Neutrophil (primary cell): Measurements from ENCODE around the gene ZNF789.

Experiments used
- H3K27ac ChIP-seq: fragments of 200-600 bp; sonication (generic); 2 replicates; pipeline ENCODE4 v1.5.1; 2016; ENCODE audit warnings: mild to moderate bottlenecking, moderate library complexity
- H3K27me3 ChIP-seq: fragments of 200-600 bp; sonication (generic); 2 replicates; pipeline ENCODE4 v1.6.0; 2016; ENCODE audit warnings: mild to moderate bottlenecking
- H3K36me3 ChIP-seq: fragments of 200-600 bp; sonication (generic); 2 replicates; pipeline ENCODE4 v1.5.1; 2017
- H3K4me1 ChIP-seq, 2 experiments: fragments of 200-600 bp in 1 of 2; sonication (generic) in 1 of 2; 1 replicate in 1 of 2; 2 replicates in 1 of 2; pipeline versions ENCODE4 v1.5.1 to v1.6.1; 2013 to 2016; ENCODE audit warnings: low read depth in 1 of 2, low read length in 1 of 2, mild to moderate bottlenecking in 1 of 2, moderate library complexity in 1 of 2; ENCODE audit not compliant: control insufficient read depth in 1 of 2, insufficient read depth in 1 of 2
- H3K4me3 ChIP-seq, 2 experiments: fragments of 200-600 bp in 1 of 2; sonication (generic) in 1 of 2; 1 replicate in 1 of 2; 2 replicates in 1 of 2; pipeline ENCODE4 v1.5.1; 2013 to 2016; ENCODE audit warnings: low read depth in 1 of 2, low read length in 1 of 2, mild to moderate bottlenecking in 1 of 2, moderate library complexity in 1 of 2
- H3K9me3 ChIP-seq: fragments of 200-600 bp; sonication (generic); 2 replicates; pipeline ENCODE4 v1.5.1; 2016
- TF ChIP-seq, protein P1 (sequence below): fragments of 200-600 bp; sonication (generic); IDR thresholded peaks from 2 replicates; pipeline ENCODE4 v1.5.1; 2016; ENCODE audit warnings: antibody characterized with exemption

The ZNF789 gene

DNA sequence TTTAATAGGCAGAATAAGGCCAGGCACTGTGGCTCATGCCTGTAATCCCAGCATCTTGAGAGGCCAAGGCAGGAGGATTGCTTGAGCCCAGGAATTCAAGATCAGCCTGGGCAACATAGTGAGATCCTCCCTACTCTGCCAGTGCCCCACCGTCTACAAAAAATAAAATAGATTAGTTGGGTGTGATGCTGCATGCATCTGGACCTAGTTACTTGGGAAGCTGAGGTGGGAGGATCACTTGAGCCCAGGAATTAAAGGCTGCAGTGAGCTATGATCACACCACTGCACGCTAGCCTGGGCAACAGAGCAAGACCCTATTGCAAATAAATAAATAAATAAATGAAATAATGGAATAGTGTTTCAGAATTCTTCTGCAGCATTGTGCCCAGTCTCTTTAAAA is 63.0 kb downstream of the ZNF789 start:
- no peaks in the 10 kb centered on the region for H3K4me1 ChIP-seq
- peaks cover 8% of the 10 kb centered on the region for H3K36me3 ChIP-seq

More for the DNA sequence above, 63.0 kb downstream of the ZNF789 start:
- TF ChIP-seq, protein P1, sequence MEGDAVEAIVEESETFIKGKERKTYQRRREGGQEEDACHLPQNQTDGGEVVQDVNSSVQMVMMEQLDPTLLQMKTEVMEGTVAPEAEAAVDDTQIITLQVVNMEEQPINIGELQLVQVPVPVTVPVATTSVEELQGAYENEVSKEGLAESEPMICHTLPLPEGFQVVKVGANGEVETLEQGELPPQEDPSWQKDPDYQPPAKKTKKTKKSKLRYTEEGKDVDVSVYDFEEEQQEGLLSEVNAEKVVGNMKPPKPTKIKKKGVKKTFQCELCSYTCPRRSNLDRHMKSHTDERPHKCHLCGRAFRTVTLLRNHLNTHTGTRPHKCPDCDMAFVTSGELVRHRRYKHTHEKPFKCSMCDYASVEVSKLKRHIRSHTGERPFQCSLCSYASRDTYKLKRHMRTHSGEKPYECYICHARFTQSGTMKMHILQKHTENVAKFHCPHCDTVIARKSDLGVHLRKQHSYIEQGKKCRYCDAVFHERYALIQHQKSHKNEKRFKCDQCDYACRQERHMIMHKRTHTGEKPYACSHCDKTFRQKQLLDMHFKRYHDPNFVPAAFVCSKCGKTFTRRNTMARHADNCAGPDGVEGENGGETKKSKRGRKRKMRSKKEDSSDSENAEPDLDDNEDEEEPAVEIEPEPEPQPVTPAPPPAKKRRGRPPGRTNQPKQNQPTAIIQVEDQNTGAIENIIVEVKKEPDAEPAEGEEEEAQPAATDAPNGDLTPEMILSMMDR = no peak
- Histone ChIP-seq H3K27ac (no peak overlapping the region), H3K27me3 (no peaks in the 10 kb centered on the region), H3K4me3 (no peak overlapping the region), H3K9me3 (peaks cover 26% of the 10 kb centered on the region)
